NCI-H146 treated with DMSO at 0.1 percent for 48 hours (cell line): ENCODE measurements around the gene FAM83F.
"Not testable (repeated sequence)": the region's sequence is repeated elsewhere in the genome, so short reads cannot be mapped to it uniquely, and the experiment has no call there.

Source experiments
- DNase-seq: peaks from one replicate; lab custom pipeline; 2025; ENCODE audit not compliant: unreplicated experiment; lab: John Stamatoyannopoulos, UW

Gene FAM83F

GRCh38 chr22:40014667-40015248, 20.0 kb downstream of the FAM83F start:
- no peak for DNase-seq

GRCh38 chr22:40015358-40015976, 20.7 kb downstream of the FAM83F start:
- DNase-seq, result no peak

- DNase-seq, result no peak
Measured at GRCh38 chr22:40018051-40018450, 23.3 kb downstream of the FAM83F start.

- no peak for DNase-seq
Measured at GRCh38 chr22:40019100-40019499, 24.3 kb downstream of the FAM83F start.

- DNase-seq, result no peak
Measured at GRCh38 chr22:40020956-40021355, 26.2 kb downstream of the FAM83F start.

GRCh38 chr22:40021401-40022000, 26.7 kb downstream of the FAM83F start:
- DNase-seq, result no peak

GRCh38 chr22:40022536-40023240, 27.9 kb downstream of the FAM83F start:
- no peak for DNase-seq

- no peak for DNase-seq
Measured at GRCh38 chr22:40023341-40023841, 28.6 kb downstream of the FAM83F start.

GRCh38 chr22:40024201-40025061, 29.7 kb downstream of the FAM83F start:
- DNase-seq, result peak; percentile 1

GRCh38 chr22:40025062-40025379, 30.3 kb downstream of the FAM83F start:
- not testable (repeated sequence) for DNase-seq

- no peak for DNase-seq
Measured at GRCh38 chr22:40025856-40026255, 31.1 kb downstream of the FAM83F start.

- DNase-seq, result no peak
Measured at GRCh38 chr22:40026641-40027040, 31.9 kb downstream of the FAM83F start.

- no peak for DNase-seq
Measured at GRCh38 chr22:40027191-40028097, 32.7 kb downstream of the FAM83F start.

- no peak for DNase-seq
Measured at GRCh38 chr22:40028098-40028425, 33.3 kb downstream of the FAM83F start.

- no peak for DNase-seq
Measured at GRCh38 chr22:40029189-40029890, 34.6 kb downstream of the FAM83F start.

GRCh38 chr22:40030026-40030757, 35.4 kb downstream of the FAM83F start:
- no peak for DNase-seq

GRCh38 chr22:40030758-40031095, 36.0 kb downstream of the FAM83F start:
- DNase-seq, result no peak

GRCh38 chr22:40031766-40032470, 37.2 kb downstream of the FAM83F start:
- DNase-seq, result no peak
